HEK293 (cell line): ENCODE data around the gene MTHFD1L.

Experiments used
- BCL11B ChIP-seq: fragments of 450-650 bp; formaldehyde crosslinking; IDR thresholded peaks from 2 replicates; pipeline ENCODE4 v1.5.1; 2016; ENCODE audit warnings: low read depth, missing biosample characterization, missing genetic modification characterization
- CTCF ChIP-seq: fragments of 450-650 bp; formaldehyde crosslinking; IDR thresholded peaks from 2 replicates; pipeline ENCODE4 v1.5.1; 2016; ENCODE audit warnings: missing biosample characterization, missing genetic modification characterization
- HOXC10 ChIP-seq: sonication (generic); formaldehyde crosslinking; IDR thresholded peaks from 2 replicates; pipeline ENCODE4 v1.8.1; 2023; ENCODE audit warnings: mild to moderate bottlenecking, missing genetic modification reagents
- REPIN1 ChIP-seq: fragments of 450-650 bp; formaldehyde crosslinking; IDR thresholded peaks from 2 replicates; pipeline ENCODE4 v1.5.1; 2017; ENCODE audit warnings: missing biosample characterization, missing genetic modification characterization, low read depth
- YY1 ChIP-seq: fragments of 450-650 bp; formaldehyde crosslinking; IDR thresholded peaks from 2 replicates; pipeline ENCODE4 v1.5.1; 2018; ENCODE audit warnings: missing biosample characterization, missing genetic modification characterization
- ZEB2 ChIP-seq: fragments of 450-650 bp; formaldehyde crosslinking; IDR thresholded peaks from 2 replicates; pipeline ENCODE4 v1.5.1; 2016; ENCODE audit warnings: missing biosample characterization, missing genetic modification characterization
- ZFP41 ChIP-seq: fragments of 450-650 bp; formaldehyde crosslinking; IDR thresholded peaks from 2 replicates; pipeline ENCODE4 v1.5.1; 2016; ENCODE audit warnings: missing biosample characterization, missing genetic modification characterization, borderline replicate concordance
- ZNF138 ChIP-seq: fragments of 450-650 bp; formaldehyde crosslinking; IDR thresholded peaks from 2 replicates; pipeline ENCODE4 v1.5.1; 2016; ENCODE audit warnings: missing biosample characterization, missing genetic modification characterization, borderline replicate concordance
- ZNF433 ChIP-seq: fragments of 450-650 bp; formaldehyde crosslinking; IDR thresholded peaks from 2 replicates; pipeline ENCODE4 v1.5.1; 2016; ENCODE audit warnings: missing biosample characterization, missing genetic modification characterization, low read depth
- ZNF670 ChIP-seq: fragments of 450-650 bp; formaldehyde crosslinking; IDR thresholded peaks from 2 replicates; pipeline ENCODE4 v1.5.1; 2016; ENCODE audit warnings: missing biosample characterization, missing genetic modification characterization, low read depth
- ZSCAN23 ChIP-seq: fragments of 450-650 bp; formaldehyde crosslinking; IDR thresholded peaks from 2 replicates; pipeline ENCODE4 v1.5.1; 2016; ENCODE audit warnings: missing biosample characterization, missing genetic modification characterization
- ZXDB ChIP-seq: fragments of 450-650 bp; formaldehyde crosslinking; IDR thresholded peaks from 2 replicates; pipeline ENCODE4 v1.5.1; 2016; ENCODE audit warnings: missing biosample characterization, missing genetic modification characterization
- TF ChIP-seq, protein P1 (sequence below): fragments of 450-650 bp; formaldehyde crosslinking; IDR thresholded peaks from 2 replicates; pipeline ENCODE4 v1.5.1; 2016; ENCODE audit warnings: missing biosample characterization, missing genetic modification characterization

DNA sequence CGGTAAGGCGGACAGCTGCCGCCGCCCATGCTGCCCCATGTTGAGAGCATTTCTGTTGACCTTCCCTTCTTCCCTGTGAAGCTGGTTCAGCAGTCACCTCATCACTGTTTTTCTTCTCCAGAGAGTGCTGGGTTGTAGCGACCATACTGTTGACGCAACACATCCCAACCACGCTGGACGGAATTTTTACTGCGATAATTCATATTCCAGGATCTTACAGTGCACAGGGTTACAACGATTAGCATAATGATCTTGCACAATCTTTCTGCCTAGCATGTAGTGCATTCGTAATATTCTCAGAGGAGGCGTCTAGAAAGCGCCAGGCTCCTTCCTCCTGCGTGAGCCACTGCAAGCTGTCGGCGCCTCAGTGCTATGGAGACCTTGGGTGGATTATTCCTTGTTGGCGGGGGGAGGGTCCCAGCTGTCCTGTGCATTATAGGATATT, 137.0 kb downstream of the MTHFD1L start:
- TF ChIP-seq ZNF670: no peak
- no peak for TF ChIP-seq ZEB2
- TF ChIP-seq ZNF138 (tag by site-specific recombination): no peak
- TF ChIP-seq CTCF: no peak
- TF ChIP-seq, protein P1, sequence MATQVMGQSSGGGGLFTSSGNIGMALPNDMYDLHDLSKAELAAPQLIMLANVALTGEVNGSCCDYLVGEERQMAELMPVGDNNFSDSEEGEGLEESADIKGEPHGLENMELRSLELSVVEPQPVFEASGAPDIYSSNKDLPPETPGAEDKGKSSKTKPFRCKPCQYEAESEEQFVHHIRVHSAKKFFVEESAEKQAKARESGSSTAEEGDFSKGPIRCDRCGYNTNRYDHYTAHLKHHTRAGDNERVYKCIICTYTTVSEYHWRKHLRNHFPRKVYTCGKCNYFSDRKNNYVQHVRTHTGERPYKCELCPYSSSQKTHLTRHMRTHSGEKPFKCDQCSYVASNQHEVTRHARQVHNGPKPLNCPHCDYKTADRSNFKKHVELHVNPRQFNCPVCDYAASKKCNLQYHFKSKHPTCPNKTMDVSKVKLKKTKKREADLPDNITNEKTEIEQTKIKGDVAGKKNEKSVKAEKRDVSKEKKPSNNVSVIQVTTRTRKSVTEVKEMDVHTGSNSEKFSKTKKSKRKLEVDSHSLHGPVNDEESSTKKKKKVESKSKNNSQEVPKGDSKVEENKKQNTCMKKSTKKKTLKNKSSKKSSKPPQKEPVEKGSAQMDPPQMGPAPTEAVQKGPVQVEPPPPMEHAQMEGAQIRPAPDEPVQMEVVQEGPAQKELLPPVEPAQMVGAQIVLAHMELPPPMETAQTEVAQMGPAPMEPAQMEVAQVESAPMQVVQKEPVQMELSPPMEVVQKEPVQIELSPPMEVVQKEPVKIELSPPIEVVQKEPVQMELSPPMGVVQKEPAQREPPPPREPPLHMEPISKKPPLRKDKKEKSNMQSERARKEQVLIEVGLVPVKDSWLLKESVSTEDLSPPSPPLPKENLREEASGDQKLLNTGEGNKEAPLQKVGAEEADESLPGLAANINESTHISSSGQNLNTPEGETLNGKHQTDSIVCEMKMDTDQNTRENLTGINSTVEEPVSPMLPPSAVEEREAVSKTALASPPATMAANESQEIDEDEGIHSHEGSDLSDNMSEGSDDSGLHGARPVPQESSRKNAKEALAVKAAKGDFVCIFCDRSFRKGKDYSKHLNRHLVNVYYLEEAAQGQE (tag by site-specific recombination): no peak
- TF ChIP-seq ZXDB (tag by site-specific recombination): no peak
- no peak for TF ChIP-seq ZNF433 (tag by site-specific recombination)
- no peak for TF ChIP-seq BCL11B (tag by site-specific recombination)
- no peak for TF ChIP-seq ZFP41 (tag by site-specific recombination)
- TF ChIP-seq YY1: no peak
- no peak for TF ChIP-seq REPIN1 (tag by site-specific recombination)
- TF ChIP-seq HOXC10 (CRISPR knock-in tag): no peak
- no peak for TF ChIP-seq ZSCAN23
